Measurements from ENCODE around the gene SLC2A10.
"Not testable (repeated sequence)": the region's sequence is repeated elsewhere in the genome, so short reads cannot be mapped to it uniquely, and the experiment has no call there.

The SLC2A10 gene

GRCh38 chr20:46709459-46710152 lies at the start of gene SLC2A10:
TSS of gene SLC2A10 (plus strand) at chr20:46709649. CDS start at chr20:46709737, 88 bp downstream.
- no peak for DNase-seq (ENCODE audit: low read depth in 2 of 2)

- no peak for DNase-seq (ENCODE audit: low read depth in 2 of 2)
Observed at GRCh38 chr20:46660487-46660886, 49.0 kb upstream of the SLC2A10 start.

- no peak for DNase-seq (ENCODE audit: low read depth in 2 of 2)
Observed at GRCh38 chr20:46661659-46662058, 47.8 kb upstream of the SLC2A10 start.

- no peak for DNase-seq (ENCODE audit: low read depth in 2 of 2)
Observed at GRCh38 chr20:46663531-46663930, 45.9 kb upstream of the SLC2A10 start.

- DNase-seq (ENCODE audit: low read depth in 2 of 2): no peak
Observed at GRCh38 chr20:46665602-46666001, 43.8 kb upstream of the SLC2A10 start.

- no peak for DNase-seq (ENCODE audit: low read depth in 2 of 2)
Observed at GRCh38 chr20:46666306-46666705, 43.1 kb upstream of the SLC2A10 start.

GRCh38 chr20:46666818-46667515 lies 42.5 kb upstream of the SLC2A10 start:
- no peak for DNase-seq (ENCODE audit: low read depth in 2 of 2)

- DNase-seq (ENCODE audit: low read depth in 2 of 2): no peak
Observed at GRCh38 chr20:46670228-46670584, 39.2 kb upstream of the SLC2A10 start.

- no peak for DNase-seq (ENCODE audit: low read depth in 2 of 2)
Observed at GRCh38 chr20:46670585-46671584, 38.6 kb upstream of the SLC2A10 start.

GRCh38 chr20:46671866-46672542 lies 37.4 kb upstream of the SLC2A10 start:
- DNase-seq (ENCODE audit: low read depth in 2 of 2): no peak

GRCh38 chr20:46672543-46673148 lies 36.8 kb upstream of the SLC2A10 start:
- DNase-seq (ENCODE audit: low read depth in 2 of 2): no peak

- no peak for DNase-seq (ENCODE audit: low read depth in 2 of 2)
Observed at GRCh38 chr20:46673394-46674252, 35.8 kb upstream of the SLC2A10 start.

- DNase-seq (ENCODE audit: low read depth in 2 of 2): no peak
Observed at GRCh38 chr20:46674253-46675083, 35.0 kb upstream of the SLC2A10 start.

- not testable (repeated sequence) for DNase-seq (ENCODE audit: low read depth in 2 of 2)
Observed at GRCh38 chr20:46676649-46677316, 32.7 kb upstream of the SLC2A10 start.

- DNase-seq (ENCODE audit: low read depth in 2 of 2): no peak
Observed at GRCh38 chr20:46677608-46678007, 31.8 kb upstream of the SLC2A10 start.

- no peak for DNase-seq (ENCODE audit: low read depth in 2 of 2)
Observed at GRCh38 chr20:46678516-46678915, 30.9 kb upstream of the SLC2A10 start.

GRCh38 chr20:46680684-46681031 lies 28.8 kb upstream of the SLC2A10 start:
- no peak for DNase-seq (ENCODE audit: low read depth in 2 of 2)

- DNase-seq (ENCODE audit: low read depth in 2 of 2): peak; percentile 57 to 59
Observed at GRCh38 chr20:46681032-46681854, 28.2 kb upstream of the SLC2A10 start.
